Measurements from ENCODE around the gene LDLRAD4.

LDLRAD4 gene

DNA sequence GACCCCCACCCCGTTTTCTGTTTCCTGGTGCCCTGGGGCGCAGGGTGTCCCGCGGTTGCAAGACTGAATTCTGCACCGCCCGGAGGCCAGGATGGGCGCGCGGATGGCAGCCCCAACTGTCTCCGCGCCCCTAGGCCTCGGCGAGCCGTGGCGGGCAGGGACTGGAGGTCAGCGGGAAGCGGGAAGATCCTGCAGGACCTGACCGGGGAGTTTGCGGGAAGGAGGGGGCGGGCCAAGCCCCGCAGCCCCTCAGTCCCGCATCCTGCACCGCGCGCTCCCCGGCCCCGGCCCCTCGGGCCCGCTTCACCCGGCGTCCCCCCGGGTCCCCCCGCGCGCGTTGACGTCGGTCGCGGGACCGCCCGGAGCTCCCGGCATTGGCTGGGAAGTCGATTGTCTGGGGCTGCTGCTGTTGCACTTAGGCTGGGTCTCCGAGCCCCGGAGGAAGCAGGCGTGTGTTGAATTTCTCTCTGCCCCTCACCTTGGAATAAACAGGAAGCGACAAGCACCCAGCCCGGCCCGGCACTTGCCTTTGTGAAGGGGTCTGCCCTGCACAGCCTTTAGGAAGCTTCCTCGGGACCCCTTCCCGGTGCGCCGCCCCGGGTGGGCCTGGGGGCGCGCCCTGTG, at the start of gene LDLRAD4:
TSS of gene LDLRAD4 (plus strand) at position 393 of the 624 bp plus-strand sequence.
- no peak for DNase-seq

DNA sequence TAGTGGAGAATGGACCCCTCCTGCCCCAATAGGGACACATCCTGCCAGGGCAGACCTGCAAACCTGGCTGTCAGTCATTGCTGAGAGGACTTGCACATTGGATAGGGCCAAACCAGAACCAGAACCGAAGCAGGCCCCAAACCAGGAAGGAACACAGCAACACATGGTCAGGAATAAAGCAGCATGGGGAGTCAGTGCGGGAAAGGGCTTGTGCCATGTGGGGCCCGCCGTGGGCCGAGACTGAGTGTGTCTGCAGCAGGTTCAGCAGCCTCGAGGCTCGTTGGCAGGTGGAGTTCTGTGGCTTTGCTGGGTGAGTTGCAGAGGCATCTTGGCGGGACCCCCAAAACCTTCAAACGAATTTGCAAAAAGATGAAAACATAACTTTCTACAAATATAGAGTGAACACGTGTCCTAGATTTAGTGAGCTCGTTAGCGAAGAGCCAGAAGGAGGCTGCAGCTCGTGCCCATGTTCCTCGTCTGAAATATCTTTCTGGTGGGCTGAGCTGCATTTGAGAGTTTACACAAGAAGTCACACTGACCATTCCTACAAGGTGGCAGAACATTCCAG, 44.9 kb upstream of the LDLRAD4 start:
- no peak for DNase-seq

DNA sequence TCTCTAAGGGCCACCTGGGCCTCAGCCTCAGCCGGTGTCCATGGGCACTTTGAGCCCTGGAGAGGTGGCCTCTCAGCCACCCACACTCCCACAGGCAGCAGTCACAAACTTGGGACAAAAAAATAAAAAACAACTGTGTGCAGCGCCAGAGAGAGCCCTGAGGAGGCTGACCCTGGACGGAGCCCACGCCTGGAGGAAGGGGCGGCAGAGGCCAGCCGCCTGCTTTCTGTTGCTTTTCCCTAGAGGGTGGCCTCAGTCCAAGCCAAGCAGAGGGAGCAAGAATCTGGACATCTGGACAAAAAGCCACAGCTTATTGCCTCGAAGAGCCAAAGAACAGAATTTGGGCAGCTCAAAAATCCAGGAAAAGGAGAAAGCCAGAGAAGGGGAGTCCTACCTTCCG, 43.3 kb upstream of the LDLRAD4 start:
- DNase-seq: no peak

DNA sequence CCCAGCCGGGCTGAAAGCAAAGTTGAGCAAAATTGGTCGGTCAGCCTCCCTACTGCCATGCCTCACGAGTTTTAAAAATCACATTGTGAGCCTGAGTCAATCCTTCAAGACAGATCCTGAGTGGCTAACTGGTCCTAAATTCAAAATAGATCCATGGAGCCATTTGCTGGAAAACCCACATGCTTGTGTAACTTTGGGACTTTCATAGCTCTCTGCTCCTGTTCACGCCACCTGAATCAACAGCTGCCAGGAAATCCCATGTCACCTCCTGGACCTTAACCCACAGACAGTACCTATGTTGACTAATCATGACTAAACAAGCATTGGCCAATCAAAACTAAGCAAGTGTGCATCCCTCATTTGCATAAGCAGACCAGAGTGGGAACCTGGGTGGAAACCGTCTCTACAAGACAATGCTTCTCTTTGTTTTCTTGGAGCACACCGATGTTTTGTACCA, 42.8 kb upstream of the LDLRAD4 start:
- DNase-seq: no peak

DNA sequence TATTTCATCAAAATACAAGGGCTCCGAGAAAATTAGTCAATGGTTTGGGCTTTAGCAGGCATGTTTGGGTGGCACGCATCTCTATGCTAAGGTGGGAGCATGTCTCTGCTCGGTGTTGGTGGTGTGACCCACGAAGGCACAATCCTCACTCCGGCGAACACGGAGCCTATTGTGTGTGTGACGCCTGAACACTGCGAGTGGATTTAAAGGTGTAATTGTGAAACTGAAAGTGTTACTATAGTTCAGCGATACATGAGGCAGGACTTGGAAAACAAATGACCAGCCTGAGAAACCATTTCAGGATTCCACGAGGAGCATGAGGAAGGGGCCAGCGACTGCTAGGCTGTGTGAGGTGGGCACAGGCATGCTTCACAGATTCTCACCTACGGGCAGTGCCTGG, 41.7 kb upstream of the LDLRAD4 start:
- no peak for DNase-seq

DNA sequence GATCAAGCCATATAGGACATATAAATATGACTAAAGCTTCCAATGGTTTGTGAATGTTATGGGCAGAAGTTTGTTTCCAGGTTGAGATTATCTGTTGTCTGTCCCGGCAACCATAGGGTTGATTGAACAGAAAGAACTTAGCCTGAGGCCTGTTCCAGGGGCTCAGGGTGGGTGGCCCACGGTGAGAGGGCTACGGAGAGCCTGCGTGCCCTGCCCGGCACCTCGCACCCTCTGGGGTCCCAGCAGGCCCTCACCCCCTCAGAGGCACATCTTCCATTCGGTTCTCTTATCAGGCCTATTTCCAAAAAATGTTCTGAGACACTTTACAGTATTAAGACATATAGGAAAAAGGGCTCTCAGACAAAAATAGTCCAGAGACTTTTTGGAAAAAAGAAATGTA, 40.4 kb upstream of the LDLRAD4 start:
- no peak for DNase-seq

DNA sequence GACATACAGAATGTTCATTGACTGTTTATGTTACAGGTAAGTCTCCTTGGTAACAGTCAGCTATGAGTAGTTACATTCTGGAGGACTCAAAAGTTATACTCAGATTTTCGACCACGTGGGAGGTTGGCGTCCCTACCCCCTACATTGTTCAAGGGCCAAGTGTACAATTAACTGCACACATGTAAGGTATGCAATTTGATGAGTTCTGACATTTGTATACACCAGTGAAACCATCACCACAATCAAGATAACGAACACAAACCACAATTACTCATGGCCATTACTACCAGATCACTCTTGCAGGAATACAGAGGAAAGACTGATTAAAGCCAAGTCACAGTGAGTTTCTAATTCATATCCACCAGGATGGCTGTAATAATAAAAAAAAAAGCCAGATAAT, 39.6 kb upstream of the LDLRAD4 start:
- DNase-seq: no peak

DNA sequence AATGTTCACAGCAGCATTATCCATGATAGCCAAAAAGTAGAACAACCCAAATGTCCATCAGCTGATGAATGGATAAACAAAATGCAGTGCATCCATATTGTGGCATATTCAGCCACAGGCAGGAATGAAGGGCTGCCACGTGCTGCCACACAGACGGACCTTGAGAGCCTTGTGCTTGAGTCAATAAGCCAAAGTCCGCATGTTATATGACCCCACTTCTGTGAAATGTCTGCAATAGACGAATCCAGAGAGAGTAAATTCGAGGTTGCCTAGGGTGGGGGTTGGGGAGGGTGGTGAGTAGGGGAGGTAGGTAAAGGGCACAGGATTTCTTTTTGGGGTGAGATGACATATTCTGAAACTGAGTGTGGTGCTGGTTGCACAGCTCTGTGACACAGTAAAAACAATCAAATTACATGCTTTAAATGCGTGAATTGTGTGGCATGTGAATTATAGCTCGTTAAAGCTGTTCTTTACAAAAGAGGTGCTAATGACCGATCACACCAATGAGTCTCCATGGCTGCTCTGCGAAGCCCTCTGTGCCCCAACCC, 38.9 kb upstream of the LDLRAD4 start:
- no peak for DNase-seq

DNA sequence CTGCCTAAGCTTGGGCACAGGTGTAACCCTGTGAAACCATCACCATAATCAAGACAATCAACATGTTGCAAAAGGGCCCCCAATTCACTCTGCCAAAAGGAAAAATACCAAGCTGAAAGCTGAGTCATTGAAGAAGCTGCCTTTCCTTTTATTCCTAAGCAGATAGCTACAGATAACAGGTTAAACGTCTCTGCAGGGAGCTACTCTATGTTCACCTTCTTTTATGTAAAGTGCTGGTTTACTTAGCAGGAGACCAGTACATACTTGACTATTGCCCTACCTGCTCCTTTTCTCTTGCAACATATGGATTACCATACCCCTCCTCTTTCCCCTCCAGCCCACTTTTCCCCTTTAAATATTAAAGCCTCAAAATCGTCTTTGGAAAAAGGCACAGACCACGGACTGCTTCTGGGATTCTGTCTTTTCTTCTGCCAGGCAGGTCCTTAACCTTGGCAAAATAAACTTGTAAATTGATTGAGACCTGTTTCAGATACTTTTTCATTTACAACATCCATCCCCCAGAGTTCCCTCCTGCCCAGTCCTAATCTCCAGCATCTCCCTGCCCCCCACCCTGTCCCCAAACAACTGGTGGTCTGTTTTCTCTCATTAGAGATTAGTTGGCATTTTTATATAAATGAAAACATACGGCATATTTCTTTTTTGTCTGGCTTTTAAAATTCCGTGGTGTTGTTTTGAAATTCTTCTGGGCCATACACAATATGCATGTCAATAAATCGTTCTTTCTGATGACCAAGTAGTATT, 37.8 kb upstream of the LDLRAD4 start:
- no peak for DNase-seq

DNA sequence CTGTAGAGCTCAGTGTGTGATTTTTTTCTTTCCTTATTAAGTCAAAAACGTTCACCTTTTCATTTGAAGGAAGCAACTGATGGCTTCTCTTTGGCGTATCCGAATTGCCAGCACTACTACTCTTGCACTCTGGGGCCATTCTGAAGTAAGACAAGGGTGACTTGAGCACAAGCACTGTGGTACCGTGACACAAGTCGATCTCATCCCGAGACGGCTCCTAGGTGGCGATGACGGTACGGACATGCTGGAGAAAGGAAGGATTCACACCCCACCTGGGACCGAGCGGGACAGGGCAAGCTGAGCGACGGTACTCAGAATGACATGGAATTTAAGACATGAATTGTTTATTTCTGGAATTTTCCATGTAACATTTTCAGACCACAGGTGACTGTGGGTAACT, 36.8 kb upstream of the LDLRAD4 start:
- DNase-seq: no peak

DNA sequence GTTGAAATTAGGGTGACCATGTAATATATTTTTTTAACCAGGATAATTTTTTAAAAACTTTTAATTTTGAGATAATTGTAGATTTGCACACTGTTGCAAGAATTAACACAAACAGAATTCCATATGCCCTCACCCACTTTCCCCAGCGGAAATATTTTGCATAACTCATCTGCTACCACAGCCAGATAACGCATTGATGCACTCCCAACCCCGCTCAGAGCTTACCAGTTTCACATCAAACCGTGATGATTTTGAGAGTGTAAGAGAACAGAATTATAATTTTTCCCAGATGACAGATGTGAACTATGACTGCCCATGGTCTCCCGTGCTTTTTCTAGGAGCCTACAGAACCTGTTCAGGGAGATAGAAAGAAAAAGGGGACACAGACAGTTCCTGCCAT, 35.2 kb upstream of the LDLRAD4 start:
- DNase-seq: no peak

DNA sequence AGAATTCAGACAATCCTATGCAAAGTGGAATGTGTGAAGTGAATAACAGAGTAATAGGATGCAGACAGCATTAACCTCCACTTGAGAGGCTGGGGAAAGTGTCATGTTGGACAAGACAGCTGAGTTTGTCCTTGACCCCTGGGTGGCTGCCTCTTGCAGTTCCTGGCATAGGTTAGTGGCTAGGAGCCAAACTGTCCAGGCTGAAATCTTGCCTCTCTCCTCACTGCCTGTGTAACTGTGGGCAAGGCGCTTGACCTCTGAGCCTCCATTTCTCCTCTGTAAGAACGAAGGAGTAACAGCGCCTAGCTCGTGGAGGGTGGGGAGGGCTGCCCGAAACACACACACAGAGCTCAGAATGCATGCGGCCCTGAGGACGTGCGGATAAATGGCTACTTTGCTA, 34.8 kb upstream of the LDLRAD4 start:
- DNase-seq: no peak

DNA sequence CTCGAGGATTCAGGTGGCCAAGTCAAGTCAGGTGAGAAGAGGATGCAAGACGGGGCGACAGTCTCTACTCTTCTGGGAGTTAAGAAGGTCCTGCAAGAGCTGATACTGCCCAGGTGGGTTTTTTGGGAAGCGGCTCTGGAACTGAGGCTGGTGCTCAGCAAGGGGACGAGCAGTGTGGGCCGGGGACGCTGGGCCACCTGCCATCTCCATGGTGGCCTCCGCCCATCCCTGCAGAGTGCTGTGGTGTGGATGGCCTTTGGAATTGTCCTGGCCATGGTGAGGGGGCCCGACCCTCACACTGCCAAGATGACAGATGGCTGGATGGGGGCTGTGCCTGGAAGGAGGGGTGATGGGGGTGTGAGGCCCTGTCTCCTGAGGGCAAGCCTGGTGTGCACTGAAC, 34.2 kb upstream of the LDLRAD4 start:
- DNase-seq: no peak

DNA sequence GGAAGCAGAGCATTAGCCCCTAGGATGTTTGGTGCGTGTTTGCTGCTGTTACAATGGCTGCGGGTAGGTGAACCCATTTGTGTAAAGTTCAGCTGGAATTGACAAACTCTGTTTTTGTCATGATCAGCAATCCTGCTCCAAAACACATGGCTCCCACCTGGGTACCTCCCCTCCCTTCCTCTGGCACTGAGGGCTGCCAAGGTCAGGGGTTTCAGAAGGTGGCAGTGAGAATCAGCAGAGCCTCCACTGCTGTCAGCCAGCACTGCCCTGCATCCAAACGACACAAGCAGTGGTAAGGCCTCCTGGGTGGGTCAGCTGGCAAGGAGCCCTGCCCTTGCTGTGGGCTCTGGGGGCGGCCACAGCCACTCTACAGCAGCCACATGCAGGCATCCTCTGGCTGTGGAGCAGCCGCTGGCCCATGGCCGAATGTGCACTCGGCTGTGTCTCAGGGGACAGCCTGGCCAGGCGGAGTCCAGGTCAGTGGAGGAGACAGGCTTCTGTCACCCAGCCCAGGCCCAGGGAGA, 32.8 kb upstream of the LDLRAD4 start:
- DNase-seq: peak; percentile 70

DNA sequence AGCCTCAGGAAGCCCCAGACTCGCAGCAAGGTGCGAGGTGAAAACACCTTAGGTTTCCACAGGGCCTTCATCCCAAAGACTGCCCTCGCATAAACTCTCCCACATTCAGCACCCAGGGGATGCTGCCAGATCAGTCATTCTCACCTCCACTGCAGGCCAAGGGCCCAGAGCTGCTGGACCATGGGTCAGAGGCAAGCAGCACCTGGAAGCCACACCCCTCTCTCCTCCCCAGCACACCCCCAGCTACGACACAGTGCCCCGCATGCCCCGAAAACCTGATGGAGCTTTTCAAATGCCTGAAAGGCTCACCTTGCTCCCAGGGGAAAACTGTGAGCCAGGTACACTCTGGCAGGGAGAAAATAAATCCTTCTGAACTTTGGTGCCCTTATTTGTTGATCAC, 31.9 kb upstream of the LDLRAD4 start:
- no peak for DNase-seq

DNA sequence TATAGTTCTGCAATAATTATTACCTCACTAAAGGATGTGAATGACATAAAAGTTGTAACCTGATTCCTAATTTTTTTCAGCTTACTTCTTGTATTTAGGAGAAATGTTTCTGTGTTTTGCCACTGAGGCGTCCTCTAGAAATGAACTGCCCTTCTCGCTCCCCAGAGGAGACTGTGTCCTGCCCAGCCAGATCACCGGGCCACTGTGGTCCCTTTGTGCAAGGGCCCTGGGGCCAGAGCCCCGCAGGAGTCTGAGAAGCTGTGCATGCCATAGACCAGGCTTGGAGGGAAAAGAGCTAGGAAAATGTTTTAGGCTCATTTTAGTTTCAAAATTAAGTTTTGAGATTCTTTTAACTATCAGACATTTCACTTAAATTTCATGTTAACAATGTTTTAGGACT, 31.1 kb upstream of the LDLRAD4 start:
- DNase-seq: no peak

DNA sequence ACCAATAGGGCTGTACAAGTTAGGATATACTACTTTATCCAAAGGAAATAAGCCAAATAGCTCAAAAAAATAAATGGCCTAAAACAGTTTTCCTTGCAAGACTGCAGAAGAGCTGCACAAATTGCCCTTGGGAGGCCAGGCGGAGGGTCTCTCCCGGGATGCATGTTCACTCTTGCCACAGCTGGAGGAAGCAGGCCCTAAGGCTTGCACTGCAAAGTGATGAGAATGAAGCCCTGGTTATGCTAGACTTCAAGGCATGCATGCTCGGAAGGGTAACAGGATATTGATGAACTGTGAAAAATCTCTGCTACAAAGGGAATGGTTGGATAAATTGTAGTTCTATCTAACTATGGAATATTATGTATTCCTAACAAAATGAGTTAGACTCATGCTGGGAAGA, 27.5 kb upstream of the LDLRAD4 start:
- no peak for DNase-seq

DNA sequence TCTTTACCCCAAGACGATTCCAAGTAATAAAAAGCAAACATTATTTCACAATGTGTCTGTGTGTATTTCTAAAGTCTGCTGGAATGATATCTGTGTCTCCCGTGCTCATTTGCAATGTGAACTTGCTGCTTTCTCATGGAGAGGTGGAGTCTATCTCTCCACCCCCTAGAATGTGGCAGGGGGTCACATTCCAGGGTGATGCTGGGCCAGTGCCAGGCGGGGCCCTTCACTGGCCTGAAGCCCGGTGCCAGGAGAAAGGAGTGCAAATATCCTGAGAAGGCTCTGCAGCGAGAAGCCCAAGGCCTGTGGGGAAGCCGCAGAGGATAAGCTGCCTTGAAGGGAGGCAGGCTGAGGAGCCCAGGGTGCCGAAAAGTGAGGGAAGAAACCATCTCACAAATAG, 26.8 kb upstream of the LDLRAD4 start:
- DNase-seq: no peak

DNA sequence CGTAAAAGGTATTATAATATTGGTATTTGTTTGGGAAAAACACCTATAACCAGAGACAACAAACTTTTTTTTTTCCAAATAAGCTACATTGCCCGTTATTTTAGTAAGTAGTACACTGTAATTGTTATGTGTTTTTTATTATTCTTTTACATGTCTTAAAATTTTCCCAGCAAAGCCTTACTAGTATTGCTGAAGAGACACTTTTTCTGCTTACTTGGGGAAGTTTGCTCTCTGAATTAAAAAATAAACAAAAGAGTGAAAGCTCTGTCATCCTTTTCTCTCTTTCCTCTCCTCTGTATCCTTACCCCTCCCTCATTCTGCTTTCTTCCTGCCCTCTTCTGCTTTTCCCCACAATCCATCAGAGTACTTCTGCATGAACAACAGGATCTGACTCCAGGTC, 25.6 kb upstream of the LDLRAD4 start:
- DNase-seq: no peak

DNA sequence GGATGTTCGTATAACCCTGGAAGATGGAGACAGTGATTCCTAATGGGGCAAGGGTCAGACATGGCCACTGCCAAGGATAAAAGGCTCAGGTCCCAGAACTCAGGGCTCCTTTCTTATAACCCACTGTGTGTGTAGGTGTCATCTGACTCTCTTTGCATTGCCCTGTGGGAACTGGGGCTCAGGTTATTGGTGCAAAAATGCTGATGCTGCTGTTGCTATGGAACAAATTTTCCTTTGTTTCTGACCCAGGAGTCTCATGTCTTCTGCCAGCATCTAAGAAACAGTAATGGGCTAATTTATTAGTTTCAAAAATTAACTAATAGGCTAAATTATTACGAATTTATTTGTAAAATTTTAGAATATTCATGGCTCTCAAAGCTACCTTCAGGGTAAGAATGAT, 24.3 kb upstream of the LDLRAD4 start:
- DNase-seq: no peak

DNA sequence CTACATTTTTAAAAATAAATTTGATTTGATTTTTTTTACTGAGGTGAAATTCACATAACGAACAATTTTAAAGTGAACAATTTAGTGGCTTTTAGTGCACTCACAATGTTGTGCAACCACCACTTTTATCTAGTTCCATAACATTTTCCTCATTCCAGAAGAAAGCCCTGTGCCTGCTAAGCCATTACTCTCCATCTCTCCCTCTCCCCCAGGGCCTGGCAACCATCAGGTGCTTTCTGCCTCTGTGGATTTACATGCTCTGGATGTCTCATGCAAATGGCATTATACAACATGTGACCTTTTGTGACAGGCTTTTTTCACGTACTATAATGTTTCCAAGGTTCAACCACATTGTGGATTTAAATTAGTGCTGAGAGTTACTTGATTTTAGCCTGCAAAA, 19.9 kb upstream of the LDLRAD4 start:
- DNase-seq: no peak

DNA sequence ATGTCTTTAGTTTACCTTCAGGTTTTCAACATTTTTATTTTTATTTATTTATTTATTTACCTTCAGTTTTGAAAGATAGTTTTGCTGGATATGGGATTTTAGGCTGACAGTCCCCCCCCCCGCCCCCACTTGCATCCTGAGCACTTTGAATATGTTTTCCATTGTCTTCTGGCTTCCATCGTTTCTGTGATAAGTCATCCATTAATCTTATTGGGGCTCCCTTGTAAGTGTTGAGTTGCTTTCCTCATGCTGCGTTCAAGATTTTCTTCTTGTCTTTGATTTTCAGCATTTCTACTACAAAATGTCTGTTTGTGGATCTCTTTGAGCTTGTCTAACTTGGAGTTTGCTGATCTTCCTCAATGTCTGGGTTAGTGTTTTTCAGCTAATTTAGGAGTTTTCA, 19.4 kb upstream of the LDLRAD4 start:
- DNase-seq: no peak

DNA sequence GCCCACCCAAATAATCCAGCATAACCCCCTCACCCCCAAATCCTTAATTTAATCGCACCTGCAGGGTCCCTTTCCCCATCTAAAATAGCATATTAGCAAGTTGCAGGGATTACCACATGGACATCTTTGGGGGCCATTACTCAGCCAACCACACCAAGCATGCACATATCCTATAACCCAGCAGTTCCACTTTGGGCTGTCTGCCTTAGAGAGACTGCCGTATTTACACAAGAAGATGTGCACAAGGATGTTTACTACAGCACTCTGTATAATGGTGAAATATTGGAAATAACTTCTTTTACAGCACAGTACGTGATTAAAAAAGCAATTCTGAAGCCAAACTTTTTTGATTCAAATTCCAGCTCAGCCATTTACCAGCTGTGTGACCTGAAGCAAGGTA, 17.3 kb upstream of the LDLRAD4 start:
- no peak for DNase-seq

DNA sequence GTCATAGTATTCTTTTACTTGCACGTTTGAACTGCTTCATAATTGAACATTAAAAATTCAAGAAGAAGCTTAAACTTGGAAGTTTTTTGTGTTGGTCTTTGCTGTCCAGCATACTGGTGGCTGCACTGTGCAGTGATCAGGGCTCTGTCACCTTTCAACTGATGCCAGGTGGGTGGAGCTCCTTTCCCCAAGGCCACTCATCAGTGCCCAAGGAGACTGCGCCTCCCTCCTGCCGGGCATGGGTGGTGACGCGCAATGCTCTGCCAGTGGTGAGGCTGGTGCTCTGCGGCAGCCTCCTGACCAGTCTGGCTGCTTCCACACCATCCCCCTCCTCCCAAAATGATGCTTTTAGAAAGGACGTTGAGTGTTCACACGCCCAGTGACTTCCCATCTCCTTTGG, 16.0 kb upstream of the LDLRAD4 start:
- DNase-seq: no peak

Measured in RPMI8226 (cell line).